ENCODE results near the gene MRPS17.

Gene MRPS17

GRCh38 chr7:55975988-55976633, 24.4 kb downstream of the MRPS17 start:
- H3K4me3 ChIP-seq (ENCODE audit: low read length), result no peak overlapping the region
- H3K36me3 ChIP-seq (replicated peaks; ENCODE audit: low read depth, low read length), result peaks cover 29% of the 10 kb centered on the region
- TF ChIP-seq EZH2phosphoT487 (IDR thresholded peaks at IDR 0.05; ENCODE audit: low read depth) (no peak), CTCF (IDR thresholded peaks at IDR 0.05; ENCODE audit: low read depth, low read length) (no peak)
- no peak overlapping the region for H3K4me2 ChIP-seq (ENCODE audit: low read length)
- H4K20me1 ChIP-seq (ENCODE audit: insufficient read depth, low read length), result peaks cover 18% of the 10 kb centered on the region
- no peak overlapping the region for H3K9ac ChIP-seq (ENCODE audit: low read length)
- H3K27ac ChIP-seq (ENCODE audit: low read length), result no peak overlapping the region
- no peaks in the 10 kb centered on the region for H3K4me1 ChIP-seq (ENCODE audit: low read length)
- peaks cover 41% of the 10 kb centered on the region for H3K79me2 ChIP-seq (ENCODE audit: low read length)
- no peaks in the 10 kb centered on the region for H3K27me3 ChIP-seq (ENCODE audit: low read depth, low read length)
- H3K9me3 ChIP-seq (ENCODE audit: insufficient read depth, low read length), result no peaks in the 10 kb centered on the region
- no peak overlapping the region for H2AFZ ChIP-seq (ENCODE audit: low read depth, low read length)

GRCh38 chr7:55977831-55978230, 26.2 kb downstream of the MRPS17 start:
- Histone ChIP-seq H2AFZ (ENCODE audit: low read depth, low read length) (no peak overlapping the region), H3K9me3 (ENCODE audit: insufficient read depth, low read length) (no peaks in the 10 kb centered on the region), H4K20me1 (ENCODE audit: insufficient read depth, low read length) (peaks cover 15% of the 10 kb centered on the region), H3K4me2 (ENCODE audit: low read length) (no peak overlapping the region), H3K9ac (ENCODE audit: low read length) (no peak overlapping the region), H3K79me2 (ENCODE audit: low read length) (peaks cover 28% of the 10 kb centered on the region), H3K4me3 (ENCODE audit: low read length) (no peak overlapping the region), H3K27ac (ENCODE audit: low read length) (no peak overlapping the region), H3K4me1 (ENCODE audit: low read length) (no peaks in the 10 kb centered on the region), H3K36me3 (replicated peaks; ENCODE audit: low read depth, low read length) (peaks cover 40% of the 10 kb centered on the region), H3K27me3 (ENCODE audit: low read depth, low read length) (no peaks in the 10 kb centered on the region)
- no peak for TF ChIP-seq EZH2phosphoT487 (IDR thresholded peaks at IDR 0.05; ENCODE audit: low read depth)
- no peak for TF ChIP-seq CTCF (IDR thresholded peaks at IDR 0.05; ENCODE audit: low read depth, low read length)

- Histone ChIP-seq H3K27ac (ENCODE audit: low read length) (no peak overlapping the region), H3K4me1 (ENCODE audit: low read length) (no peaks in the 10 kb centered on the region), H3K9ac (ENCODE audit: low read length) (no peak overlapping the region), H4K20me1 (ENCODE audit: insufficient read depth, low read length) (peaks cover 11% of the 10 kb centered on the region), H2AFZ (ENCODE audit: low read depth, low read length) (no peak overlapping the region), H3K36me3 (replicated peaks; ENCODE audit: low read depth, low read length) (peaks cover 48% of the 10 kb centered on the region), H3K4me3 (ENCODE audit: low read length) (no peak overlapping the region), H3K4me2 (ENCODE audit: low read length) (no peak overlapping the region), H3K9me3 (ENCODE audit: insufficient read depth, low read length) (no peaks in the 10 kb centered on the region), H3K27me3 (ENCODE audit: low read depth, low read length) (no peaks in the 10 kb centered on the region), H3K79me2 (ENCODE audit: low read length) (peaks cover 12% of the 10 kb centered on the region)
- TF ChIP-seq EZH2phosphoT487 (IDR thresholded peaks at IDR 0.05; ENCODE audit: low read depth), result no peak
Measured at GRCh38 chr7:55980266-55980665, 28.6 kb downstream of the MRPS17 start.

- Histone ChIP-seq H3K9me3 (ENCODE audit: insufficient read depth, low read length) (no peaks in the 10 kb centered on the region), H2AFZ (ENCODE audit: low read depth, low read length) (no peak overlapping the region), H3K4me3 (ENCODE audit: low read length) (no peak overlapping the region), H3K4me1 (ENCODE audit: low read length) (no peaks in the 10 kb centered on the region), H3K36me3 (replicated peaks; ENCODE audit: low read depth, low read length) (peaks cover 45% of the 10 kb centered on the region), H4K20me1 (ENCODE audit: insufficient read depth, low read length) (no peaks in the 10 kb centered on the region), H3K9ac (ENCODE audit: low read length) (no peak overlapping the region), H3K4me2 (ENCODE audit: low read length) (no peak overlapping the region), H3K27ac (ENCODE audit: low read length) (no peak overlapping the region), H3K27me3 (ENCODE audit: low read depth, low read length) (no peaks in the 10 kb centered on the region), H3K79me2 (ENCODE audit: low read length) (no peaks in the 10 kb centered on the region)
- TF ChIP-seq EZH2phosphoT487 (IDR thresholded peaks at IDR 0.05; ENCODE audit: low read depth), result no peak
- no peak for TF ChIP-seq CTCF (IDR thresholded peaks at IDR 0.05; ENCODE audit: low read depth, low read length)
Measured at GRCh38 chr7:55983537-55983936, 31.9 kb downstream of the MRPS17 start.
